Tibial nerve (tissue), 3 donors: ENCODE results near the gene ARHGEF4.

Experiments used
- POLR2A ChIP-seq, 2 donors: fragments of 450-650 bp; IDR thresholded peaks; one replicate each; pipeline ENCODE4 v1.6.1; 2017; ENCODE audit warnings: antibody characterized with exemption in 2 of 2, mild to moderate bottlenecking in 2 of 2, moderate library complexity in 2 of 2
- TF ChIP-seq, protein P1 (sequence below), 5 experiments: fragments of 200-600 bp in 3 of 5; fragments of 450-650 bp in 2 of 5; sonication (generic) in 3 of 5; IDR thresholded peaks; one replicate each; pipeline ENCODE4 v1.5.1; 2016 to 2019; ENCODE audit warnings: antibody characterized with exemption in 5 of 5, mild to moderate bottlenecking in 3 of 5, moderate library complexity in 2 of 5

DNA sequence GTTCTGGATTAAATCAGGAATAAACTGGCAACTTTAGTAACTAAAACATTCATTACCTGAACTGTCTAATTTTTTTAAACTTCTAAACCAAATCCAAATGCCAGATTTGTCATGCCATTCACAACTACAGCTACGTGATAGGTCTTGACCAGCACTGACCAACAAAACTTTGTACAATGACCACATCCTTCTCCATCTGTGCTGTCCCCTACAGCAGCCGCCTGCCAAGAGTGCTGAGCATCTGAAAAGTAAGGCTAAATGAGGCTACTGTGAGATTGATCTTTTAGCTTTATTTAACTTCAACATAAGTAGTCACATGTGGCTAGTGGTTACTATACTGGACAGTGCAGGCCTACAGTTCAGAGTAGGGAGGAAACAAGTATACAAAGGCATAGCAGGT, 248.9 kb downstream of the ARHGEF4 start:
- TF ChIP-seq, protein P1, sequence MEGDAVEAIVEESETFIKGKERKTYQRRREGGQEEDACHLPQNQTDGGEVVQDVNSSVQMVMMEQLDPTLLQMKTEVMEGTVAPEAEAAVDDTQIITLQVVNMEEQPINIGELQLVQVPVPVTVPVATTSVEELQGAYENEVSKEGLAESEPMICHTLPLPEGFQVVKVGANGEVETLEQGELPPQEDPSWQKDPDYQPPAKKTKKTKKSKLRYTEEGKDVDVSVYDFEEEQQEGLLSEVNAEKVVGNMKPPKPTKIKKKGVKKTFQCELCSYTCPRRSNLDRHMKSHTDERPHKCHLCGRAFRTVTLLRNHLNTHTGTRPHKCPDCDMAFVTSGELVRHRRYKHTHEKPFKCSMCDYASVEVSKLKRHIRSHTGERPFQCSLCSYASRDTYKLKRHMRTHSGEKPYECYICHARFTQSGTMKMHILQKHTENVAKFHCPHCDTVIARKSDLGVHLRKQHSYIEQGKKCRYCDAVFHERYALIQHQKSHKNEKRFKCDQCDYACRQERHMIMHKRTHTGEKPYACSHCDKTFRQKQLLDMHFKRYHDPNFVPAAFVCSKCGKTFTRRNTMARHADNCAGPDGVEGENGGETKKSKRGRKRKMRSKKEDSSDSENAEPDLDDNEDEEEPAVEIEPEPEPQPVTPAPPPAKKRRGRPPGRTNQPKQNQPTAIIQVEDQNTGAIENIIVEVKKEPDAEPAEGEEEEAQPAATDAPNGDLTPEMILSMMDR (IDR thresholded peaks at IDR 0.05) = no peak
- no peak for TF ChIP-seq POLR2A (IDR thresholded peaks at IDR 0.05)
